HL-60 (cell line): ENCODE data around the gene PRPF40B.

Source experiments
- DNase-seq, 2 experiments: peaks; one replicate each; pipeline ENCODE4 v3.0.0-alpha.2; 2010 to 2020; ENCODE audit warnings: low read depth in 1 of 2, low spot score in 1 of 2
- H3K27ac ChIP-seq: fragments of 250-450 bp; sonication (Bioruptor Pico); replicated peaks from 2 replicates; pipeline ENCODE4 v1.5.1; 2020; ENCODE audit warnings: mild to moderate bottlenecking, moderate library complexity
- H3K27me3 ChIP-seq: fragments of 250-450 bp; sonication (Bioruptor Pico); 2 replicates; pipeline ENCODE4 v1.5.1; 2021; ENCODE audit warnings: mild to moderate bottlenecking, moderate library complexity; ENCODE audit not compliant: insufficient read depth, poor library complexity, severe bottlenecking
- H3K4me3 ChIP-seq: replicated peaks from 2 replicates; pipeline ENCODE4 v1.5.1; 2011; ENCODE audit warnings: mild to moderate bottlenecking, control low read depth, low read length; ENCODE audit not compliant: insufficient read depth
- GABPA ChIP-seq: IDR thresholded peaks from 2 replicates; pipeline ENCODE4 v1.6.1; 2012; ENCODE audit warnings: low read depth
- POLR2AphosphoS5 ChIP-seq: IDR thresholded peaks from 2 replicates; pipeline ENCODE4 v1.6.1; 2012; ENCODE audit warnings: low read depth
- SPI1 ChIP-seq: IDR thresholded peaks from 2 replicates; pipeline ENCODE4 v1.6.1; 2012; ENCODE audit warnings: low read depth, mild to moderate bottlenecking, borderline replicate concordance
- TF ChIP-seq, protein P1 (sequence below): IDR thresholded peaks from one replicate; pipeline ENCODE4 v1.5.1; 2011; ENCODE audit warnings: low read length, control low read depth, inconsistent platforms; ENCODE audit not compliant: insufficient read depth
- TF ChIP-seq, protein P2 (sequence below): IDR thresholded peaks from 2 replicates; pipeline ENCODE4 v1.6.1; 2012; ENCODE audit warnings: low read depth; ENCODE audit not compliant: insufficient replicate concordance

Gene PRPF40B

DNA sequence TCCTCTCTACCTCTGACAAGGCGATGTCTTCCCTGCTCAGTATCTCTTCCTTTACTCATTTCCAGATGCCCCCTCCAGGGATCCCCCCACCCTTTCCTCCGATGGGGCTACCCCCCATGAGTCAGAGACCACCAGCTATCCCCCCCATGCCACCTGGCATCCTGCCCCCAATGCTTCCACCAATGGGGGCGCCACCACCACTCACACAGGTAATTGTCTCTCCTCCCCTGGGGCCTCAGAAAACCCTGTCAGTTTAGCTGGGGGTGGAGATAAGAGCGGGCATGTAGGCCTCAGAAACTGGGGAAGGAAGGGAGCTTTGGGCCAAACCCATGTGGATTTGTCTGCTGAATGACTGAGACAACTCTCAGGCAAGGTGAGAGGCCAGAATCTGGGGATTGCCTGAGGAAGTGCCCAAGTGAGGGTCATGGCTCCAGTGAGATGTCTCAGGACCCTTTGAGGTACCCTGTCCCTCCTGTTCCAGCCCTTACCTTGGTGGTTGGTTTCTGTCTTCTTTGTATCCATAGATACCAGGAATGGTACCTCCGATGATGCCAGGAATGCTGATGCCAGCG lies 8.1 kb downstream of the PRPF40B start:
- TF ChIP-seq, protein P1, sequence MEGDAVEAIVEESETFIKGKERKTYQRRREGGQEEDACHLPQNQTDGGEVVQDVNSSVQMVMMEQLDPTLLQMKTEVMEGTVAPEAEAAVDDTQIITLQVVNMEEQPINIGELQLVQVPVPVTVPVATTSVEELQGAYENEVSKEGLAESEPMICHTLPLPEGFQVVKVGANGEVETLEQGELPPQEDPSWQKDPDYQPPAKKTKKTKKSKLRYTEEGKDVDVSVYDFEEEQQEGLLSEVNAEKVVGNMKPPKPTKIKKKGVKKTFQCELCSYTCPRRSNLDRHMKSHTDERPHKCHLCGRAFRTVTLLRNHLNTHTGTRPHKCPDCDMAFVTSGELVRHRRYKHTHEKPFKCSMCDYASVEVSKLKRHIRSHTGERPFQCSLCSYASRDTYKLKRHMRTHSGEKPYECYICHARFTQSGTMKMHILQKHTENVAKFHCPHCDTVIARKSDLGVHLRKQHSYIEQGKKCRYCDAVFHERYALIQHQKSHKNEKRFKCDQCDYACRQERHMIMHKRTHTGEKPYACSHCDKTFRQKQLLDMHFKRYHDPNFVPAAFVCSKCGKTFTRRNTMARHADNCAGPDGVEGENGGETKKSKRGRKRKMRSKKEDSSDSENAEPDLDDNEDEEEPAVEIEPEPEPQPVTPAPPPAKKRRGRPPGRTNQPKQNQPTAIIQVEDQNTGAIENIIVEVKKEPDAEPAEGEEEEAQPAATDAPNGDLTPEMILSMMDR, result no peak
- TF ChIP-seq, protein P2, sequence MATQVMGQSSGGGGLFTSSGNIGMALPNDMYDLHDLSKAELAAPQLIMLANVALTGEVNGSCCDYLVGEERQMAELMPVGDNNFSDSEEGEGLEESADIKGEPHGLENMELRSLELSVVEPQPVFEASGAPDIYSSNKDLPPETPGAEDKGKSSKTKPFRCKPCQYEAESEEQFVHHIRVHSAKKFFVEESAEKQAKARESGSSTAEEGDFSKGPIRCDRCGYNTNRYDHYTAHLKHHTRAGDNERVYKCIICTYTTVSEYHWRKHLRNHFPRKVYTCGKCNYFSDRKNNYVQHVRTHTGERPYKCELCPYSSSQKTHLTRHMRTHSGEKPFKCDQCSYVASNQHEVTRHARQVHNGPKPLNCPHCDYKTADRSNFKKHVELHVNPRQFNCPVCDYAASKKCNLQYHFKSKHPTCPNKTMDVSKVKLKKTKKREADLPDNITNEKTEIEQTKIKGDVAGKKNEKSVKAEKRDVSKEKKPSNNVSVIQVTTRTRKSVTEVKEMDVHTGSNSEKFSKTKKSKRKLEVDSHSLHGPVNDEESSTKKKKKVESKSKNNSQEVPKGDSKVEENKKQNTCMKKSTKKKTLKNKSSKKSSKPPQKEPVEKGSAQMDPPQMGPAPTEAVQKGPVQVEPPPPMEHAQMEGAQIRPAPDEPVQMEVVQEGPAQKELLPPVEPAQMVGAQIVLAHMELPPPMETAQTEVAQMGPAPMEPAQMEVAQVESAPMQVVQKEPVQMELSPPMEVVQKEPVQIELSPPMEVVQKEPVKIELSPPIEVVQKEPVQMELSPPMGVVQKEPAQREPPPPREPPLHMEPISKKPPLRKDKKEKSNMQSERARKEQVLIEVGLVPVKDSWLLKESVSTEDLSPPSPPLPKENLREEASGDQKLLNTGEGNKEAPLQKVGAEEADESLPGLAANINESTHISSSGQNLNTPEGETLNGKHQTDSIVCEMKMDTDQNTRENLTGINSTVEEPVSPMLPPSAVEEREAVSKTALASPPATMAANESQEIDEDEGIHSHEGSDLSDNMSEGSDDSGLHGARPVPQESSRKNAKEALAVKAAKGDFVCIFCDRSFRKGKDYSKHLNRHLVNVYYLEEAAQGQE, result no peak
- no peak for TF ChIP-seq SPI1
- no peak for TF ChIP-seq GABPA
- TF ChIP-seq POLR2AphosphoS5, result no peak
- Histone ChIP-seq H3K27ac (no peak overlapping the region), H3K27me3 (no peaks in the 10 kb centered on the region), H3K4me3 (no peak overlapping the region)
- no peak for DNase-seq

DNA sequence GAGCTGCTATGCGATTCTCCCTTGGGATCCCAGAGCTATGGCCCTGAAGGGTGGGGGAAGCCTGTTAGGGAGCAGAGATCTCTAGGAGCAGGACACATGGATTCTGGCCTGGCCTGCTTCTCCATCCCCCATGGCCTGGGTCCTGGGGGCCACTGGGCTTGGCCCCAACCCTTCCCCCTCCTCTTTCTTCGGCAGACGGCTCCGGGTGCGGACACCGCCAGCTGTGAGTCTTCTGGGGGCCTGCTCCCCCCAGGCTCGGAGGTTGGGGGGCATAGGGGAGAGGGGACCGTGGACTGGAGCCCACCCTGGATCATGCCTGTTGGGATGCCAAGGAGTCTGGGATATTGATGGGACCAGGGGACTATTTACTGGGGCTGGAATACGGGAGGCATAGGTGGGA lies 9.0 kb downstream of the PRPF40B start:
- Histone ChIP-seq H3K27ac (no peak overlapping the region), H3K27me3 (no peaks in the 10 kb centered on the region), H3K4me3 (no peak overlapping the region)
- no peak for DNase-seq
- TF ChIP-seq, protein P2, result no peak
- TF ChIP-seq, protein P1, result no peak
- TF ChIP-seq POLR2AphosphoS5 (no peak), GABPA (no peak), SPI1 (no peak)

GRCh38 chr12:49632986-49633702 lies 9.8 kb downstream of the PRPF40B start:
- DNase-seq, result no peak
- Histone ChIP-seq H3K27ac (no peak overlapping the region), H3K27me3 (no peaks in the 10 kb centered on the region), H3K4me3 (no peak overlapping the region)
- TF ChIP-seq, protein P2, result no peak
- TF ChIP-seq POLR2AphosphoS5 (no peak), GABPA (no peak), SPI1 (no peak)
- TF ChIP-seq, protein P1, result no peak
